ENCODE measurements around the gene RIPK3.

The RIPK3 gene

DNA sequence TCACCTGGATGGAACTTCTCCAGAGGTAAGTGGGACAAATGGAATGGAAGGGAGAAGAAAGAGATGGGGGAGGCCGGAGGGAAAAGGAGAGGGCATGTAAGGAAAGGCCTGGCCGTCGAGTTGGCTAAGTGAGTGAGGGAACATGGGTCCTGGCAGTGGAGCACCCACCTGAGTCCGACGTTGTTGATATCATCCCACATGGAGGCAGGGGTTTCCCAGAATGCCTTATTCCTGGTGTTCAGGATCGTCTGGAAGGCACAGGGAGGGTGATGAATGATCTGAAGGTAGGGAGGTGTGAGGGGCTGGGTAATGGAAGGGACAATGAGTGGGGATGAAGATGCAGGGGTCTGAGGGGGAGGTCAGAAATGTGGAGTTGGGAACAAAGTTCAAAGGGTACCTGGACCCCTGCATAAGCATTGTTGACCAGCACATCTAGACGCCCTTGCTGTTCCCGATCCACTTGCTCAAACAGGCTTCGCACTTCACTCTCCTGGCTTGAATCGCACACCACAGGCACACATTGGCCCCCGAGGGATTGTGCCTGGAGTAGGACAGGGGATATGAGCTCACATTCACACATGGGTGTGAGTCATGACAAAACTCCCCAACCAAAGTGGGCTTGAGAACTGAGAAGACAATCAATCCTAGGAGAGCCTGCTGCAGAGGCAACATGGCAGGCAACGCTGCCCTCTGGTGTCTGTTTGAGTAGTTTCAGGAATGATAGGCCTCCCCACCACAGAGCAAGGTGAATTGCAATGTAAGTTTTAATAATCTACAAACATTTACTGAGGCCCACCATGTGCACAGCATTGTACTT, 43.2 kb downstream of the RIPK3 start:
- TF ChIP-seq, protein P1, sequence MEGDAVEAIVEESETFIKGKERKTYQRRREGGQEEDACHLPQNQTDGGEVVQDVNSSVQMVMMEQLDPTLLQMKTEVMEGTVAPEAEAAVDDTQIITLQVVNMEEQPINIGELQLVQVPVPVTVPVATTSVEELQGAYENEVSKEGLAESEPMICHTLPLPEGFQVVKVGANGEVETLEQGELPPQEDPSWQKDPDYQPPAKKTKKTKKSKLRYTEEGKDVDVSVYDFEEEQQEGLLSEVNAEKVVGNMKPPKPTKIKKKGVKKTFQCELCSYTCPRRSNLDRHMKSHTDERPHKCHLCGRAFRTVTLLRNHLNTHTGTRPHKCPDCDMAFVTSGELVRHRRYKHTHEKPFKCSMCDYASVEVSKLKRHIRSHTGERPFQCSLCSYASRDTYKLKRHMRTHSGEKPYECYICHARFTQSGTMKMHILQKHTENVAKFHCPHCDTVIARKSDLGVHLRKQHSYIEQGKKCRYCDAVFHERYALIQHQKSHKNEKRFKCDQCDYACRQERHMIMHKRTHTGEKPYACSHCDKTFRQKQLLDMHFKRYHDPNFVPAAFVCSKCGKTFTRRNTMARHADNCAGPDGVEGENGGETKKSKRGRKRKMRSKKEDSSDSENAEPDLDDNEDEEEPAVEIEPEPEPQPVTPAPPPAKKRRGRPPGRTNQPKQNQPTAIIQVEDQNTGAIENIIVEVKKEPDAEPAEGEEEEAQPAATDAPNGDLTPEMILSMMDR (IDR thresholded peaks at IDR 0.05; ENCODE audit: extremely low read depth, missing control alignments), result peak; percentile 65
- peak; percentile 84 for DNase-seq (ENCODE audit: low spot score)

DNA sequence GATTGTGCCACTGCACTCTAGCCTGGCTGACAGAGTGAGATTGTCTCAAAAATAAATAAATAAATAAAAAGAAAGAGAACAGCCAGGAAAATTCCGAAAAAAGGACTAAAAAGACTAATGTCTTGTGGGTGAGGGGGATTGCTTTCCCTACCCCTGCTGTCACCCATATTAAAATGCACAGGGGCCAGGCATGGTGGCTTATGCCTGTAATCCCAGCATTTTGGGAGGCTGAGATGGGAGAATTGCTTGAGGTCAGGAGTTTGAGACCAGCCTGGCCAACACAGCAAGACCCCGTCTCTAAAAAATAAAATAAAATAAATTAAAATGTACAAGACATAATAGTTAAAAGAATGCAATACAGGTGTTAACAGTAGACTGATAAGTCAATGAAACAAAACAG, 46.3 kb downstream of the RIPK3 start:
- DNase-seq (ENCODE audit: low spot score), result no peak

DNA sequence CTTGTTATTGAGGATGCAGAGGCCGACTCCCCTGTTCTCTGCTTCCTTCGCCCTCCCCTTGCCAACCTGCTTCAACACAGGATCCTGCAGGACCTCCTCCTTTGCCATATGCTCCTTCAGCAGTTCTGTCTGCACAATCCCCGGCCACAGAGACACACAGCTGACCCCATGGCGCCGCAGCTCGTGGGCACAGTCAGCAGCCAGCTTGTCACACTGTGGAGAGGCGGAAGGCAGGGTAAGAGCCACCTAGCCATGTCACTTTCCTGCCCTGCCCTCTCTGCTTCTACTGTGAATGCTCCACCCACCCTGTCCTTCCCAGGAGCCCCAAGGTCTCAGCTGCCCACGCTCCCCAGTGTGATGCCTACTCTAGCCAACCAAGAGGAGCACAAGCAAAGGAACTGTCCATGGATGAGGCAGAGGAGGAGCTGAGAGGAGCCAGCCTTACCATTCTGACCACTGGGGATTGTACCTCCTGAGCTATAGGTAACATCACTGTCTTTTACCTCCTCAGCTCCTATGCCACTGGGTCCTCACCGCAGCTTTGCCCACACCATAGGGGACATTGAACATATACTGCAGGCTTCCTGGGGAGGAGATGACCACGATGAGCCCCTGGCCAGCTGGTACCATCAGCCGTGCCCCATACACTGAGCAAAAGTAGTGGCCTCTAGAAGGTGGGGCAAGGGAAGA, 47.5 kb downstream of the RIPK3 start:
- no peak for DNase-seq (ENCODE audit: low spot score)
- TF ChIP-seq, protein P1 (IDR thresholded peaks at IDR 0.05; ENCODE audit: extremely low read depth, missing control alignments), result no peak

More for the DNA sequence above, 46.3 kb downstream of the RIPK3 start:
- TF ChIP-seq, protein P1 (IDR thresholded peaks at IDR 0.05; ENCODE audit: extremely low read depth, missing control alignments), result no peak

GRCh38 chr14:24291446-24292117, 48.2 kb downstream of the RIPK3 start:
- no peak for DNase-seq (ENCODE audit: low spot score)
- TF ChIP-seq, protein P1 (IDR thresholded peaks at IDR 0.05; ENCODE audit: extremely low read depth, missing control alignments), result no peak

DNA sequence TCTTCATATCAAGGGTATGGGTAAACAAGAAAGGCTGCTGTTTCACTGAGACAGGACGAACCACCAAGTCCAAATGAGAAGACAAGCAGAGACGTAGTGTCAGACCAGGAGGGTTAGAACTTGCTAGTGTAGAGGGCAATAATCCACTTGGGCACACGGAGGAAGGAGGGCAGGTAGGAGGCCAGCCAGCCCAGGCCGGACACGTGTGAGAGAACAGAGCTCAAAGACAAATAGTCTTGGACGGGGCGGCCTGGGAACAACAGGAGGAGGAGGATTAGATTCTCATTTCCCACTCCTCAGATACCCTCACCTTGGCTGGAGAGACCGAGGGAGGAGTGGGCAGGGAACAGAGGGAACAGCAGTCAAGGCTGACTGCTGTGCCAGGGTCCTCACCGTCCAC, 49.0 kb downstream of the RIPK3 start:
- TF ChIP-seq, protein P1 (IDR thresholded peaks at IDR 0.05; ENCODE audit: extremely low read depth, missing control alignments), result no peak
- DNase-seq (ENCODE audit: low spot score), result no peak

DNA sequence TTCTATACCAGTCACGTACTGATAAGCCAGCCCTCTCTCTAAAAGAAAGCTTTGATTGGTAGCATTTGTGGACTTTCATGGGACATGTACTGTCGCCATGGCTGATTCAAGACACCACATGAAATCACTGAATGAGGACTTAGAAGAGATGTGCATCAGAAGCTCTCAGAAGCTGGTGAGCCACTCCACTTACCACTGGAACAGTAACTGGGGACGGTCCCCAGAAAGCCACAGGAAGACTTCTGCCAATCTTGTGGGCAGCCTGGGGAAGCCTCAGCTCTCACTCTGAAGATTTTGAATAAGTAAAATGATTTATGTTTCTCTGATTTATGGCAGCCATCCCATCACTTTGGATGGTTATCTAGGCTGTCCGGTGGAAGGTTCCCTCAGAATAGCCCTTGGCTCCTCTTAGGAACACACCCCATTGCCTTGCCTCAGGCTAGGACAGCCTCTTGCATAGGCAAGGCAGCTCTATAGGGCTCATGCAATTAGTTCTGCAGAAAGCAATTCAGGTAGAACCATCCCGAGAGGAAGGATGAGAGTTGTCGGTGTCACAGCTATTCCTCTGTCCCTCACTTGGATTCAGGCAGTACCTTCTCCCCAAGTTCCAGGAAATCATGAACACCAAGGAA, 50.0 kb downstream of the RIPK3 start:
- DNase-seq (ENCODE audit: low spot score), result no peak
- TF ChIP-seq, protein P1 (IDR thresholded peaks at IDR 0.05; ENCODE audit: extremely low read depth, missing control alignments), result no peak

Measured in GM20000 (cell line).